ENCODE measurements around the gene SCPEP1.

GRCh38 chr17:56994009-56994792 lies 16.3 kb downstream of the SCPEP1 start:
- TF ChIP-seq POLR2A (IDR thresholded peaks at IDR 0.05), result no peak
- TF ChIP-seq CTCF (IDR thresholded peaks at IDR 0.05), result no peak
